Measurements from ENCODE around the gene TPD52L1. TPM values are rescaled to one million over a fixed set of nuclear protein-coding genes. Genes with fewer than 3 reads are reported as not detected.

Gene TPD52L1
- polyA plus RNA-seq, 1 donor from 2014 or later = not detected

DNA sequence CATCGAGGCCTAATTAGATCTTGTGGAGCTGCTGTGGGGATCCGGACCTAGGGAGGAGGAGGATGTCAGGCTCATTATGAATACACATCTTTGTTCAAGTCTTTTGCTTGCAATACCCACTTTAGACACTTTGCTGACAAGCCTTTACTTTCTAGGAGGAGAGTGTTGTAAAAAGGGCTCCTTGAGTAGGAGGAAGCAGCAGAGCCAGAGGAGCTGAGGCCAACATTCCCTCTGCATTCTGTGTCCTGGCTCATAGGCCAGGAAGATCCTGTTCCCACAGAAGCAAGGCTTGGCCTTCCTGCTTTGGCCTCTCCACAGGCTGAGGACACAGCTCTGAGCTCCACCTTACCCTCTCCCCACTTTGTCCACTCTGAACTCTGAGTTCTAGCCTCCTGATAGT lies 67.1 kb downstream of the TPD52L1 start:
- H3K4me3 Mint-ChIP-seq = no peak overlapping the region
- H3K27me3 Mint-ChIP-seq = no peaks in the 10 kb centered on the region

DNA sequence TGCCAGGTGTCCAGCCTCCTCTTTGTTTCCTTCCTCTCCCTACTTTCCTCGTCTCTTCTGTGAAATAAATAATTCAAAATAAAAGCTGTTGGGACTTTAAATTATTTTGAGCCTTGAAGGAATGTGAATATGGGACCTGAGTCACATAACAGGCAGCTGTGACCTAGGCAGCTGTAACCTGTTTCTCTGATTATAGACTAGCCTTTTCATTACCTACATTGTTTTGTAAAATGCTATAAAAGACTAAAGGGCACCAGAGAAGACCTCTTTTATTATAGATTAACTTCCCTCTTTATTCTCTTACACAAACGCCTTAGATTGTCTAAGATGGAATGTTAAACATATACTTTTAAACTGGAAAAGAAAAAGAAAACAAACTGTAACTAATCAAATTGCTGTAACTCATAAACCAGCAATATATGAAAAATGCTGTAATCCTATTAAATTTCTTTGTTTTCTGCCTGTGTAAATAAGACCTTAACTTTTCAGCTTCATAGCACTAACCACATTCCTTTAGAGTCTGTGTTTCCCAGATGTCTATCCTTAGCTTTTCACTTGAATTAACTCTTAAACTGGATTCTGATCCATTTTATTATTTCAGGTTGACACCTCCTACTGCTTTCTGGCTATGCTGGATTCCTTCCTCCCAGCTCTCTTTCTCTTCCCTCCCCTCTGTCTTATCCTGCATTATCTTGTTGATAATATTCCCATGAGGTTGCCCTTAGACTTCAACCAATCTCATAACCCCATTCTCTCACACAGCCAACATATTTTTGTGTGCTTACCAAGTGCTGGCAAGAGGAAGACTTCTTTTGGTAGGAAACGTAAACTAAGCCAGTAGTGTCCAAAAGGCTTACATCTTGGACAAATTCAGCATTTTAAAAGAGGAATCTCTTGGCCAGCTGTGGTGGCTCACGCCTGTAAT lies 69.2 kb downstream of the TPD52L1 start:
- Mint-ChIP-seq H3K4me1 (peaks cover 0 to 1% (median 0%) of the 10 kb centered on the region in 3 donors), H3K36me3 (peaks cover 1% of the 10 kb centered on the region), H3K4me3 (no peak overlapping the region), H3K9me3 (no peaks in the 10 kb centered on the region), H3K27ac (no peak overlapping the region), H3K27me3 (no peaks in the 10 kb centered on the region)

More for the DNA sequence above, 67.1 kb downstream of the TPD52L1 start:
- Mint-ChIP-seq H3K27ac (no peak overlapping the region), H3K36me3 (peaks cover 1% of the 10 kb centered on the region), H3K9me3 (no peaks in the 10 kb centered on the region), H3K4me1 (peaks cover 0 to 1% (median 0%) of the 10 kb centered on the region in 3 donors)

DNA sequence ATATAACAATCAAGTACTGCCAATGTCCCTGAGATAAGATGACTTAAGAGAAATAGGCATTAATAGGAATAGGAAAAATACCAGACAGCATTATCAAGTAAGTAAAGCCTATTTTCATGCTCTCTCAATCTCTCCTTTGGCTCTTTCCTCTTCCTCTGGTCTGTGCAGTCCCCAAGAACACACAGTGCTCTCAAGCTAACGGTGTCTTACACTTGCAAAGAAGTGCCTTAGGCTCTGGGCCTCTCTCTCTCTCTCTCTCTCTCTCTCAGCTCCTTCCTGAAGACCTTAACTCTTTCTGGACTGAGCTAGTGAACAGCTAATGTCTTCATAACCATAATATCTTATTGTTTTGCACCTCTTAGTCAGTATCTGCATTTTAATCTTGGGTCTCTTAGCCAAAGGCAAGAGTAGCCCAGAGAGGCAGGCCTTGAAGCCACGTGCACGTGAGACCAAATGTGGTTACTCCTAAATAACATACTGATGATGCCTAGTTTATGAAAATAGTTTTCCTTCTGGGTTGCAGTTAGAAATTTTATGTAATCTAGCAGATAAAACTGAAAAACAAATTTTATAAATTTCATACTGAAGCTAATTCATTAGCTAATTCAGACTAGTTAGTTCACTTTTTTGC lies 70.8 kb downstream of the TPD52L1 start:
- H3K27me3 Mint-ChIP-seq = peaks cover 3% of the 10 kb centered on the region
- H3K27ac Mint-ChIP-seq = no peak overlapping the region
- no peaks in the 10 kb centered on the region for H3K9me3 Mint-ChIP-seq
- peaks cover 0 to 1% (median 0%) of the 10 kb centered on the region in 3 donors for H3K4me1 Mint-ChIP-seq
- no peak overlapping the region for H3K4me3 Mint-ChIP-seq
- peaks cover 1% of the 10 kb centered on the region for H3K36me3 Mint-ChIP-seq

DNA sequence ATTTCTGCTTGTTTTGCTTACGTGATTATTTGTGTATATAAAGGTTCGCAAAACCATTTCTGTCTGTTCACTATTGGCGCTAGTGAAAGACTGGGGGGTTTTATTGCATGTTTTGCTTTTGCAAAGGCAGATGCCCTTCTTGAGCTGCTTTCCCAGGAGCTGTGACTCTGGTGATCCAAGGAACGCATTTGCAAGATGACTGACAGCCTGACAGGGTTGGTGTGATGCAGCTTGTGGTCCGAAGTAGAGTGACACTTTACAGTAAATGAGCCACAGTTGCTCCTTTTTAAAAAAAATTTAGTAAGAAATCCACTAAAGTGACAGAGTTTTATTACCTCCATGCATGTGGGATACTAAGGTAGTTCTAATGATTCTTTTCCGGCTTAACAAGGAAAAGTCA lies 73.7 kb downstream of the TPD52L1 start:
- H3K4me3 Mint-ChIP-seq = no peak overlapping the region
- H3K9me3 Mint-ChIP-seq = peaks cover 0 to 2% (median 0%) of the 10 kb centered on the region in 3 donors
- H3K27ac Mint-ChIP-seq = no peak overlapping the region
- peaks cover 3% of the 10 kb centered on the region for H3K27me3 Mint-ChIP-seq
- no peaks in the 10 kb centered on the region for H3K36me3 Mint-ChIP-seq
- H3K4me1 Mint-ChIP-seq = no peaks in the 10 kb centered on the region

DNA sequence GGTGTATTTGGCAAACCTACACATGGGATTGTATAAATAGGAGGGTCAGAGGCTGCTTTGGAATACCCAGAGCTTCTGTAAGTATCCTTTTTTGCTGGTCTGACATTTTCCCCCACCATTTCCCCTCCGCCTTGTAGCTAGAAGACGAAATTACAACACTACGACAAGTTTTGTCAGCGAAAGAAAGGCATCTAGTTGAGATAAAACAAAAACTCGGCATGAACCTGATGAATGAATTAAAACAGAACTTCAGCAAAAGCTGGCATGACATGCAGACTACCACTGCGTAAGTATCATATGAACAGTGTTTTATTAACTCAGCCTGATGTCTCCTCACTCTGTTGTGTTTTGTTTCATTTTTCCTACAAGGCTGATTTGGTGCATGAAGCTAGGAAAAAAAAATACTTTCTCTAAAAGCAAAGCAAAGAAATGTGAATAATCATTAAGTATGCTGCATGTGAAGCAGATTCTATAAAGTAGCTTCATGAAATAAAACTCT lies 75.5 kb downstream of the TPD52L1 start:
- Mint-ChIP-seq H3K27ac (no peak overlapping the region), H3K9me3 (peaks cover 0 to 2% (median 0%) of the 10 kb centered on the region in 3 donors), H3K36me3 (no peaks in the 10 kb centered on the region), H3K4me3 (no peak overlapping the region), H3K27me3 (peaks cover 3% of the 10 kb centered on the region), H3K4me1 (no peaks in the 10 kb centered on the region)

DNA sequence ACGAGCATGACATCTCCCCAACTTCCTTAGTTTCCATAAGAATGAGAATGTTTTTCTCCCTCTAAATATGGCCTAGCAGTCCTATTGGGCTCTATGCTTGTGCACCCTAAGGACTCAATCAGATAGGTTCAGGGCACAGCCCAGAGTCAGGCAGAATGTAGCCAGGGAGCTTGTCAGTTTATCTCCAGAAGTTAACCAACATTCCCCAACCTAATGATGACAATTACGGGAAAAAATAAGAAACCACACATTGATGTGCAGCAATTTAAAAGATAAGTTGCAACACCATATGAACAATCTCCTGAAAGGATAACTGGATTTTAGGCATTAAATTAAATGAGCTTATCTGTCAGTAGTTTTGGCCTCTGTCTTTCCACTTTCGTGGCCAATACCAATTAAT lies 77.1 kb downstream of the TPD52L1 start:
- peaks cover 0 to 2% (median 0%) of the 10 kb centered on the region in 3 donors for H3K9me3 Mint-ChIP-seq
- H3K27ac Mint-ChIP-seq = no peak overlapping the region
- no peaks in the 10 kb centered on the region for H3K4me1 Mint-ChIP-seq
- peaks cover 3% of the 10 kb centered on the region for H3K27me3 Mint-ChIP-seq
- no peaks in the 10 kb centered on the region for H3K36me3 Mint-ChIP-seq
- H3K4me3 Mint-ChIP-seq = no peak overlapping the region

DNA sequence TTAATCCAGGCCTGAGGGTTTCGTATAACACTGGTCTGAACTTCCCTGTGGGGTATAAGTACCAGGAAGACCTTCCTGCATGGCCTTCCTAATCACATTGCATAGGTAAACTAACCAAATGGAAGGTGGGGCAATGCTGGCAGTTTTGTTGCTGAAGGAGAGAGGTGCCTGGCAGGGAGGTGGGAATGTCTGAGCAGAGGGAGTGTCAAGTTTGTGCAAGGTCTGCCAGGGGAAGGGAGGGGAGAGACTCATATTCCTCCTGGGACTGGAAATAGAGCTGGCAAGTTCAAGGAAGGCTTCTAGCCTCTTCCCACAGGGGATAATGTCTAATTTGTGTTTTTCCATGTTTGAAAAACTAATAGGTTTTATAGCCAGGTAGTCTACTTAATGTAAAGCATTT lies 77.6 kb downstream of the TPD52L1 start:
- H3K27me3 Mint-ChIP-seq = peaks cover 3% of the 10 kb centered on the region
- H3K4me1 Mint-ChIP-seq = no peaks in the 10 kb centered on the region
- no peaks in the 10 kb centered on the region for H3K36me3 Mint-ChIP-seq
- H3K4me3 Mint-ChIP-seq = no peak overlapping the region
- peaks cover 0 to 2% (median 0%) of the 10 kb centered on the region in 3 donors for H3K9me3 Mint-ChIP-seq
- no peak overlapping the region for H3K27ac Mint-ChIP-seq

DNA sequence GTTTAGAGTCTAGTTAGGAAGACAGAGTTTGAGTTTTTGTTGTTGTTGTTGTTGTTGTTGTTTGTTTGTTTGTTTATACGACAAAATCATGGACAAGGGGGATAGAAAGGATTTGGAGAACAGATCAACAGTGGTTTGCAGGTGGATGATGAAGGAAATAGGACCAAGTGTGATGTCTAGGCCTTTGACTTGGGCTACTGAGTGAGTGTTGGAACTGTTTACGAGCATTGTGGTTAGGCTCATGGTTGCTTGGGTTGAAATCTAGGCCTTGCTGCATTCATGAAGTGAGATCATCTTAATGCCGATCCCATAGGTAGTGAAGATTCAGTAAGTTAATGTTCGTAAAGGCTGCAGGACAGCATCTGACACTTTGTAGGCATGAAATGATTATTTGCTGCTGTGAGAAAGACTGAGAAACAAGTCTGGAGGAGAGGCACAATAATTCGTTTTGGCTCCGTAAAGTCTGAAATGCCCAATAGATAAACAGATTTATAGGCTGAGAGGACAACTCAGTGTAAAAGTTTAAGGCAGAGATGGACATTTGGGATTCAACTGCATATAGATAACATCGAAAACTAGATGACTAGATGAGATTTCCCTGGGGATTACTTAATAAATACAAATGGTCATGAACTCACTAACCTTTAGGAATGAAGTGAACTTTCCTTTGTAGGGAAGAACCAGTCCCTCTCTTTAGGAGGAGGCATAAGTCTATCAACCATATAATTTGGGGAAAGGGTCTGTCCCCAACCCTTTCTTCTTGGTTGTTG lies 78.2 kb downstream of the TPD52L1 start:
- H3K36me3 Mint-ChIP-seq = no peaks in the 10 kb centered on the region

DNA sequence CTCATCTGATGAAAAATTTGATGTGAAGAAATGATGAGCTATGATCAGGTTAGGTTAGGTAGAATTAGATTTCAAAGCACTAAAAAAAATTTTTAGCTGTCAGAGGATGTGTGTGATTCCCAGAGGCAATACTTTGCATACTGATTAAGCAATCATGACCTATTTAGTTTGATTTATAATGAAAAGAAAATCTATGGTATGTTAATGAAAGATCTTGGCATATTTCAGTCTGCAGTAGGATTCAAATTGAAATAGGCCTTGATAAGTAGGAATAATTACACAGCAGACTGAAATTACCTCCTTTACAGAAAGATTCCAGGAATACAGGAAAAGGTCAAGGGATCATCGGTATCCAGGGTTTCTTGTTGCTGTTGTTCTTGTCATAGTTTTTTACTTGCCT lies 78.9 kb downstream of the TPD52L1 start:
- no peak overlapping the region for H3K27ac Mint-ChIP-seq
- no peaks in the 10 kb centered on the region for H3K4me1 Mint-ChIP-seq
- H3K27me3 Mint-ChIP-seq = peaks cover 3% of the 10 kb centered on the region
- H3K36me3 Mint-ChIP-seq = no peaks in the 10 kb centered on the region
- H3K4me3 Mint-ChIP-seq = no peak overlapping the region
- H3K9me3 Mint-ChIP-seq = peaks cover 0 to 2% (median 0%) of the 10 kb centered on the region in 3 donors

More for the DNA sequence above, 78.2 kb downstream of the TPD52L1 start:
- Mint-ChIP-seq H3K9me3 (peaks cover 0 to 2% (median 0%) of the 10 kb centered on the region in 3 donors), H3K4me1 (no peaks in the 10 kb centered on the region), H3K4me3 (no peak overlapping the region), H3K27ac (no peak overlapping the region), H3K27me3 (peaks cover 3% of the 10 kb centered on the region)

DNA sequence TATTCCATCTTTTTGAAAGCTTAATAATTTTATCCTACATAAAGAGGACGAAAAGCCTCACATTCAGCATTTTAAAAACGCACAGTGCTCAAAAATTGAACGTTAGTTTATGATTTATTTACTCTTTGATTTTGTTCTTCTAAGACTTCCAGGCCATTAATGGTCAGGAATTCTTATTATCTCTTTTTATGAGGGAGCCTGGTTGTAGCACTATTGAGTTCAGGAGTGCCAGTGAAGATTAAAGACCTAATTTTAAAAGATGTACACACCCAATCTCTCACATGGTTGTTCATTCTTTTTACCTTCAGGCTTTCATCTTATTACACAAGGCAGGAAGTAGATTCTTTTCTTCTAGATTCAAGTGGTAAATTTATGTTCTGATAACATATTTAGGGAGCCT lies 79.6 kb downstream of the TPD52L1 start:
- H3K27me3 Mint-ChIP-seq = no peaks in the 10 kb centered on the region
- peaks cover 0 to 2% (median 0%) of the 10 kb centered on the region in 3 donors for H3K9me3 Mint-ChIP-seq
- H3K4me3 Mint-ChIP-seq = no peak overlapping the region
- no peaks in the 10 kb centered on the region for H3K4me1 Mint-ChIP-seq
- H3K27ac Mint-ChIP-seq = no peak overlapping the region
- no peaks in the 10 kb centered on the region for H3K36me3 Mint-ChIP-seq

DNA sequence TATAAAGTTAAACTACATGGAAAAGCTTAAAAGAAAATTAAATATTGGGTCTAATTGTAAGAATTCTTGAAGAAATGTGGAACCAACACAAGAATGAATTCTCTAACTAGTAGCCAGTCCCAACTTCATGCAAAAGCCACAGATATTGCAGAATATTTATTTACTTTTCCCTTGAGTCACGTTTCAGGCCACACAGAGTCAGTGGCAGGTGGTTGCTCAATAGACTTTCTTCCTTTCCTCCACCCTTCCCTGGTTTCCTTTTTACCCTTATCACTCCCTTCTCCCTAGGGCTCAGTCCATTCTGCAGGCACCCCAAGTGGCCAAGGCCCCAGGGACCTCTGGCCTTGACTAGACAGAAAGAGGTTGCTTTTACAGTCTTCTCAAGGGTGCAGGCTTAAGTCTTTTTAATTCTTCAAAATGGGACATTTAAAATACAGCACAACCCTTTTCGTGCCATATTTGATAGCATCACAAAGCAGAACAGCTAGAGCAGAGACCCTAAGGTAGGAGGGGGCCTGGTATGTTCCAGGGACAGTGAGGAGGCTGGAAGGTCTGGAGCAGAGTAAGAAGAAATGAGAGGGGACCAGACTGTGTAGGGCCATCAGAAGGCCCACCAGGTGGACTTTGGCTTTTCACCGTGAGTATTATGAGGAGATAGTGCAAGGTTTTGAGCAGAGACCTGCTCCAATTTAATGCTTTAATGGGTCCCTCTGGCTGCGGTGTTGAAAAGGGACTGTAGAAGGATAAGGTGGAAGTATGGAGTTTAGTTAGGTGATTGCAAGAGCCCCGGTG lies 83.2 kb downstream of the TPD52L1 start:
- H3K4me3 Mint-ChIP-seq = no peak overlapping the region
- no peaks in the 10 kb centered on the region for H3K27me3 Mint-ChIP-seq
- peaks cover 12 to 18% (median 14%) of the 10 kb centered on the region in 3 donors for H3K9me3 Mint-ChIP-seq
- peaks cover 2% of the 10 kb centered on the region for H3K36me3 Mint-ChIP-seq
- H3K4me1 Mint-ChIP-seq = no peaks in the 10 kb centered on the region
- no peak overlapping the region for H3K27ac Mint-ChIP-seq

DNA sequence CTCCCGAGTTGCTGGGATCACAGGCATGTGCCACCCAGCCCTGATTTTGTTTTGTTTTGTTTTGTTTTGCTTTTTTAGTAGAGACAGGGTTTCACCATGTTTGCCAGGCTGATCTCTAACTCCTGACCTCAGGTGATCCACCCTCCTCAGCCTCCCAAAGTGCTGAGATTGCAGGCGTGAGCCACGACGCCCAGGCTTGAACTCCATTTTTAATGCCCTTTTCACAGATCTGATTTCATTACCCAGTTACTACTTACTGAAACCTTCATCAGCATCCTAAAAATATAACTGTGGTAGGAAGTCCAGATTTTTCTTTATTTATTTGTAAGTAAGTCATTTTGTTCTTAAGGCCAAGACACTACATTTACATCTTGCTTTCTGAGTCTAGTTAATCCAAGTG lies 84.2 kb downstream of the TPD52L1 start:
- Mint-ChIP-seq H3K36me3 (peaks cover 2% of the 10 kb centered on the region), H3K4me1 (no peaks in the 10 kb centered on the region)

DNA sequence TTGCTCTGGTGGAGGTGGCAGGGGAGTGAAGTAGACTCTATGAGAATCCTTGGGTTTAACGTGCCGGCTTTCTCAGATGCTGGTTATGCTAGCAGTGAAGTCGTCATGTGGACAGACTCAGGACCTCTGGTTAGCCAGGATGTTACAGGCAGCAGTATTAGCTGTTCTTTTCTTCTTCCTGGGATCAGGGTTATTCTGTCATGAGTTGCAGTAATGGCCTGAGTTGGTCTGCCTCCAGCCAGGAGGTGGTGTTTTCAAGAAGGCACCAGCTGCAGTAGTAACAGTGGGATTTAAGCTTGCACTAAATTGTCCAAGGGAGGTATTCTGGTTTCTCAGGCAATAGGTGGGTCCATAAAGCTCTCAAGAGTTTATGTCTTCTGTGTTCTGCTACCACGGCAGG lies 91.5 kb downstream of the TPD52L1 start:
- H3K27ac Mint-ChIP-seq = no peak overlapping the region
- peaks cover 20 to 25% (median 21%) of the 10 kb centered on the region in 3 donors for H3K9me3 Mint-ChIP-seq

More for the DNA sequence above, 84.2 kb downstream of the TPD52L1 start:
- H3K4me3 Mint-ChIP-seq = no peak overlapping the region
- peaks cover 19 to 26% (median 21%) of the 10 kb centered on the region in 3 donors for H3K9me3 Mint-ChIP-seq
- no peaks in the 10 kb centered on the region for H3K27me3 Mint-ChIP-seq
- H3K27ac Mint-ChIP-seq = no peak overlapping the region

More for the DNA sequence above, 91.5 kb downstream of the TPD52L1 start:
- peaks cover 8% of the 10 kb centered on the region for H3K27me3 Mint-ChIP-seq
- peaks cover 2% of the 10 kb centered on the region for H3K36me3 Mint-ChIP-seq
- H3K4me1 Mint-ChIP-seq = no peaks in the 10 kb centered on the region
- no peak overlapping the region for H3K4me3 Mint-ChIP-seq
